IMR-90 (cell line): ENCODE results near the gene REPS1. TPM values are rescaled to one million over a fixed set of nuclear protein-coding genes. Genes with fewer than 3 reads are reported as not detected.

Experiments
- ATAC-seq: fragments of 200-7000 bp; cut with Tn5 transposase; 2 replicates; pipeline ENCODE4 v1.9.1; 2020; ENCODE audit warnings: low read depth, mild to moderate bottlenecking, moderate library complexity
- BruUV-seq: library from RNA; stranded (reverse); fragments of 400-500 nt; replicated peaks from 2 replicates; lab custom pipeline; 2021; lab: Mats Ljungman, UMichigan
- CTCF ChIA-PET: fragments of 300-600 bp; formaldehyde crosslinking; extraction: SDS; loops from one replicate; lab custom pipeline; 2021; ENCODE audit warnings: antibody characterized with exemption; lab: Yijun Ruan, JAX
- POLR2A ChIA-PET: fragments of 300-600 bp; sonication (Branson Sonifier 250); formaldehyde crosslinking; loops from one replicate; lab custom pipeline; 2022; ENCODE audit warnings: antibody characterized with exemption; ENCODE audit not compliant: unreplicated experiment; lab: Charles Lee
- DNase-seq: peaks from one replicate; pipeline ENCODE4 v3.0.0; 2013
- H2AFZ ChIP-seq: replicated peaks from 2 replicates; pipeline ENCODE3; 2013; ENCODE audit warnings: low read length, mild to moderate bottlenecking; ENCODE audit not compliant: poor library complexity
- H2AK5ac ChIP-seq: 2 replicates; pipeline ENCODE4 v1.6.1; 2013; ENCODE audit warnings: low read depth, low read length, inconsistent platforms
- H2AK9ac ChIP-seq: replicated peaks from 2 replicates; pipeline ENCODE3; 2013; ENCODE audit warnings: mild to moderate bottlenecking, low read depth, low read length, moderate library complexity; ENCODE audit not compliant: poor library complexity
- H2BK120ac ChIP-seq: 2 replicates; pipeline ENCODE4 v1.6.1; 2013; ENCODE audit warnings: low read depth, low read length, inconsistent platforms
- H2BK15ac ChIP-seq: 3 replicates; pipeline ENCODE4 v1.6.1; 2013; ENCODE audit warnings: low read depth, low read length, inconsistent platforms
- H2BK20ac ChIP-seq: 2 replicates; pipeline ENCODE4 v1.6.1; 2013; ENCODE audit warnings: low read depth, mild to moderate bottlenecking, inconsistent platforms, low read length, moderate library complexity
- H2BK5ac ChIP-seq: 2 replicates; pipeline ENCODE4 v1.6.1; 2013; ENCODE audit warnings: mild to moderate bottlenecking, low read depth, low read length, inconsistent platforms; ENCODE audit not compliant: poor library complexity, severe bottlenecking
- H3K14ac ChIP-seq: replicated peaks from 2 replicates; pipeline ENCODE4 v1.6.1; 2013; ENCODE audit warnings: low read depth, low read length, inconsistent platforms
- H3K18ac ChIP-seq: 2 replicates; pipeline ENCODE4 v1.6.1; 2013; ENCODE audit warnings: low read depth, low read length, control low read depth
- H3K23ac ChIP-seq: 2 replicates; pipeline ENCODE4 v1.6.1; 2013; ENCODE audit warnings: low read depth, low read length, inconsistent platforms
- H3K27ac ChIP-seq: 2 replicates; pipeline ENCODE4 v1.5.1; 2013; ENCODE audit warnings: mild to moderate bottlenecking, control low read depth, low read length; ENCODE audit not compliant: insufficient read depth
- H3K27me3 ChIP-seq: 2 replicates; pipeline ENCODE4 v1.6.1; 2013; ENCODE audit warnings: low read length; ENCODE audit not compliant: control insufficient read depth, insufficient read depth
- H3K36me3 ChIP-seq: 2 replicates; pipeline ENCODE4 v1.6.1; 2013; ENCODE audit warnings: low read length, mixed read lengths; ENCODE audit not compliant: control insufficient read depth, insufficient read depth
- H3K4ac ChIP-seq: 2 replicates; pipeline ENCODE4 v1.6.1; 2013; ENCODE audit warnings: low read depth, low read length, inconsistent platforms
- H3K4me1 ChIP-seq: 2 replicates; pipeline ENCODE4 v1.6.1; 2013; ENCODE audit warnings: low read length, mixed read lengths; ENCODE audit not compliant: control insufficient read depth, insufficient read depth
- H3K4me2 ChIP-seq: 2 replicates; pipeline ENCODE4 v1.6.1; 2013; ENCODE audit warnings: low read depth, mild to moderate bottlenecking, control low read depth, low read length, moderate library complexity
- H3K4me3 ChIP-seq: 2 replicates; pipeline ENCODE4 v1.5.1; 2013; ENCODE audit warnings: low read depth, mild to moderate bottlenecking, control low read depth, low read length, moderate library complexity; ENCODE audit not compliant: insufficient read depth
- H3K56ac ChIP-seq: 2 replicates; pipeline ENCODE4 v1.6.1; 2013; ENCODE audit warnings: low read length, inconsistent platforms; ENCODE audit not compliant: insufficient read depth; ENCODE audit errors: extremely low read depth
- H3K79me1 ChIP-seq, 2 experiments: 2 replicates each; pipeline ENCODE4 v1.6.1; 2013; ENCODE audit warnings: low read length in 2 of 2, inconsistent platforms in 1 of 2, low read depth in 1 of 2
- H3K9ac ChIP-seq: 2 replicates; pipeline ENCODE4 v1.6.1; 2013; ENCODE audit warnings: low read depth, low read length, control low read depth
- H3K9me1 ChIP-seq: 2 replicates; pipeline ENCODE4 v1.6.1; 2013; ENCODE audit warnings: low read length, inconsistent platforms; ENCODE audit not compliant: insufficient read depth
- H3K9me3 ChIP-seq: 2 replicates; pipeline ENCODE4 v1.6.1; 2013; ENCODE audit warnings: low read length; ENCODE audit not compliant: control insufficient read depth, insufficient read depth
- H4K20me1 ChIP-seq: 2 replicates; pipeline ENCODE4 v1.6.1; 2013; ENCODE audit warnings: low read length, inconsistent platforms; ENCODE audit not compliant: insufficient read depth
- H4K5ac ChIP-seq: 2 replicates; pipeline ENCODE4 v1.6.1; 2013; ENCODE audit warnings: mild to moderate bottlenecking, low read depth, low read length, control low read depth
- H4K8ac ChIP-seq, 2 experiments: 2 replicates each; pipeline ENCODE4 v1.6.1; 2013; ENCODE audit warnings: low read depth in 2 of 2, low read length in 2 of 2, control low read depth in 1 of 2, inconsistent platforms in 1 of 2
- H4K91ac ChIP-seq: 2 replicates; pipeline ENCODE4 v1.6.1; 2013; ENCODE audit warnings: low read depth, low read length, inconsistent platforms; ENCODE audit not compliant: insufficient read depth
- BHLHE40 ChIP-seq: fragments of 150-350 bp; IDR thresholded peaks from 2 replicates; pipeline ENCODE4 v1.6.1; 2016; ENCODE audit warnings: mild to moderate bottlenecking, low read depth, low read length
- CEBPB ChIP-seq: IDR thresholded peaks from 2 replicates; pipeline ENCODE4 v1.6.1; 2012; ENCODE audit warnings: low read depth, low read length, improper control_type of control experiment
- CHD1 ChIP-seq: IDR thresholded peaks from 2 replicates; pipeline ENCODE4 v1.6.1; 2012; ENCODE audit warnings: low read depth, low read length, improper control_type of control experiment
- FOS ChIP-seq: fragments of 150-350 bp; IDR thresholded peaks from 2 replicates; pipeline ENCODE4 v1.6.1; 2016; ENCODE audit warnings: low read depth, low read length
- MAFK ChIP-seq: IDR thresholded peaks from 2 replicates; pipeline ENCODE4 v1.6.1; 2012; ENCODE audit warnings: low read depth, low read length, improper control_type of control experiment
- MAZ ChIP-seq: IDR thresholded peaks from 2 replicates; pipeline ENCODE4 v1.6.1; 2012; ENCODE audit warnings: low read depth, mild to moderate bottlenecking, low read length, improper control_type of control experiment, moderate library complexity, borderline replicate concordance
- MXI1 ChIP-seq: IDR thresholded peaks from 2 replicates; pipeline ENCODE4 v1.6.1; 2012; ENCODE audit warnings: low read depth, mild to moderate bottlenecking, low read length, moderate library complexity, borderline replicate concordance
- NFE2L2 ChIP-seq: fragments of 150-350 bp; IDR thresholded peaks from 2 replicates; pipeline ENCODE4 v1.6.1; 2016; ENCODE audit warnings: low read depth, mild to moderate bottlenecking, low read length
- POLR2A ChIP-seq: IDR thresholded peaks from 2 replicates; pipeline ENCODE4 v1.6.1; 2012; ENCODE audit warnings: mild to moderate bottlenecking, low read depth, low read length
- RAD21 ChIP-seq: IDR thresholded peaks from 2 replicates; pipeline ENCODE4 v1.6.1; 2012; ENCODE audit warnings: low read length, improper control_type of control experiment
- RCOR1 ChIP-seq: IDR thresholded peaks from 2 replicates; pipeline ENCODE4 v1.6.1; 2012; ENCODE audit warnings: mild to moderate bottlenecking, low read length, improper control_type of control experiment; ENCODE audit not compliant: insufficient replicate concordance
- RFX5 ChIP-seq: IDR thresholded peaks from 2 replicates; pipeline ENCODE4 v1.8.0; 2012; ENCODE audit warnings: low read depth, mild to moderate bottlenecking, low read length, moderate library complexity
- SMC3 ChIP-seq: fragments of 150-350 bp; IDR thresholded peaks from 2 replicates; pipeline ENCODE4 v1.6.1; 2016; ENCODE audit warnings: low read depth, mild to moderate bottlenecking, antibody characterized with exemption, low read length, moderate library complexity
- WGBS, 2 experiments: methylation state at CpG; one replicate each; pipeline versions ENCODE4 v1.1.5 to v1.1.7; 2013; ENCODE audit warnings: missing lambda C conversion rate in 2 of 2; ENCODE audit not compliant: insufficient read length in 1 of 2; ENCODE audit errors: extremely low coverage in 2 of 2; 5-methylcytosine and 5-hydroxymethylcytosine counted together
- dilution Hi-C: fragments of 300-500 bp; cut with HindIII; formaldehyde crosslinking; loops from one replicate; pipeline ENCODE4 v1.14.3; 2018; ENCODE audit warnings: low sequenced_read_pairs; ENCODE audit not compliant: unreplicated experiment
- in situ Hi-C: fragments of 300-500 bp; cut with MboI; formaldehyde crosslinking; loops from 3 replicates; pipeline ENCODE4 v1.14.3; 2019; ENCODE audit warnings: low sequenced_read_pairs, inconsistent platforms, mixed read lengths
- intact Hi-C: fragments of 100-400 bp; cut with micrococcal nuclease; formaldehyde crosslinking; loops from 2 replicates; pipeline ENCODE4 v1.10.0; 2022
- polyA plus RNA-seq, 3 experiments: library from polyadenylated mRNA; depleted of rRNA; stranded (reverse); fragments of >200 nt; gene quantifications; 2 replicates each; pipeline ENCODE4 v1.2.3, GENCODE V29; 2012; ENCODE audit warnings: low replicate concordance in 1 of 3
- total RNA-seq: library from RNA; depleted of rRNA; stranded (reverse); fragments of >200 nt; gene quantifications from 2 replicates; pipeline ENCODE4 v1.2.3, GENCODE V29; 2012
- TF ChIP-seq, protein P1 (sequence below): conservative IDR thresholded peaks from 2 replicates; pipeline ENCODE4 v1.5.1; 2012; ENCODE audit warnings: mild to moderate bottlenecking, low read depth, low read length, improper control_type of control experiment
- TF ChIP-seq, protein P2 (sequence below): fragments of 150-350 bp; IDR thresholded peaks from 2 replicates; pipeline ENCODE4 v1.6.1; 2017; ENCODE audit warnings: mild to moderate bottlenecking, antibody characterized with exemption, low read length, low read depth
- TF ChIP-seq, protein P3 (sequence below): fragments of 150-350 bp; IDR thresholded peaks from 2 replicates; pipeline ENCODE4 v1.6.1; 2016; ENCODE audit warnings: low read depth, mild to moderate bottlenecking, low read length, moderate library complexity, borderline replicate concordance

REPS1 gene
- total and polyA plus RNA-seq, 2 of the 4 experiments (the other 2 are of a cell fraction), result 21.9 to 24.2 TPM

DNA sequence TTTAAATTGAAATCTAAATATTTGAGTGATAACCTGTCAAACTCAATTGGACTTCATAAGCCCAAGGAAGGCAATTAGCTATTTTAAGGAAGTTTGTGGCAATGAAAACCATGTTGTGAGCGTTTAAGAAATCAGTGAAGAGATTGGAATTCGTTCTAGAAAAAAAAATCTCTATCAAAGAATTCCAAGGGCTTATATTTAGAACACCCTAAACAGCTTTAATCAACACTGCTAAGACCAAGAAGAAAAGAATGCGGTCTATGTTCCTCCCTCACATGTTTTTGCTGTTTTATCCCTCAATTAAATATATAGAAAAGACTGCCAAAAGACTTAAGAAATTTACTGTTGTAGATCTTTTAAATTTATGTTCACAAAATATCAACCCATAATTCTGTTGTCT is 23.9 kb upstream of the REPS1 start:
- Histone ChIP-seq H3K4ac (no peak overlapping the region), H2BK20ac (no peak overlapping the region), H3K4me3 (no peak overlapping the region), H3K4me2 (no peak overlapping the region), H4K8ac (no peak overlapping the region), H2BK120ac (no peak overlapping the region), H2AK9ac (no peak overlapping the region), H3K18ac (no peak overlapping the region), H3K27me3 (peaks cover 20% of the 10 kb centered on the region), H4K20me1 (no peaks in the 10 kb centered on the region), H2BK15ac (no peak overlapping the region), H3K14ac (no peak overlapping the region), H3K9me1 (no peaks in the 10 kb centered on the region), H3K79me1 (no peaks in the 10 kb centered on the region), H3K27ac (no peak overlapping the region), H2AFZ (no peak overlapping the region), H3K23ac (no peak overlapping the region), H3K9ac (no peak overlapping the region), H4K91ac (no peak overlapping the region), H3K9me3 (no peaks in the 10 kb centered on the region), H2BK5ac (no peak overlapping the region), H3K4me1 (no peaks in the 10 kb centered on the region), H4K5ac (no peak overlapping the region), H3K36me3 (no peaks in the 10 kb centered on the region), H2AK5ac (no peak overlapping the region), H3K56ac (no peak overlapping the region)
- DNase-seq, result no peak
- in situ Hi-C loops, result no loop called here
- ATAC-seq, result no peak
- TF ChIP-seq BHLHE40 (no peak), CHD1 (no peak), MXI1 (no peak), RAD21 (no peak), RFX5 (no peak), FOS (no peak), RCOR1 (no peak), CEBPB (no peak), MAZ (no peak), MAFK (no peak), POLR2A (no peak), NFE2L2 (no peak), SMC3 (no peak)
- TF ChIP-seq, protein P1, sequence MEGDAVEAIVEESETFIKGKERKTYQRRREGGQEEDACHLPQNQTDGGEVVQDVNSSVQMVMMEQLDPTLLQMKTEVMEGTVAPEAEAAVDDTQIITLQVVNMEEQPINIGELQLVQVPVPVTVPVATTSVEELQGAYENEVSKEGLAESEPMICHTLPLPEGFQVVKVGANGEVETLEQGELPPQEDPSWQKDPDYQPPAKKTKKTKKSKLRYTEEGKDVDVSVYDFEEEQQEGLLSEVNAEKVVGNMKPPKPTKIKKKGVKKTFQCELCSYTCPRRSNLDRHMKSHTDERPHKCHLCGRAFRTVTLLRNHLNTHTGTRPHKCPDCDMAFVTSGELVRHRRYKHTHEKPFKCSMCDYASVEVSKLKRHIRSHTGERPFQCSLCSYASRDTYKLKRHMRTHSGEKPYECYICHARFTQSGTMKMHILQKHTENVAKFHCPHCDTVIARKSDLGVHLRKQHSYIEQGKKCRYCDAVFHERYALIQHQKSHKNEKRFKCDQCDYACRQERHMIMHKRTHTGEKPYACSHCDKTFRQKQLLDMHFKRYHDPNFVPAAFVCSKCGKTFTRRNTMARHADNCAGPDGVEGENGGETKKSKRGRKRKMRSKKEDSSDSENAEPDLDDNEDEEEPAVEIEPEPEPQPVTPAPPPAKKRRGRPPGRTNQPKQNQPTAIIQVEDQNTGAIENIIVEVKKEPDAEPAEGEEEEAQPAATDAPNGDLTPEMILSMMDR, result no peak
- TF ChIP-seq, protein P2, sequence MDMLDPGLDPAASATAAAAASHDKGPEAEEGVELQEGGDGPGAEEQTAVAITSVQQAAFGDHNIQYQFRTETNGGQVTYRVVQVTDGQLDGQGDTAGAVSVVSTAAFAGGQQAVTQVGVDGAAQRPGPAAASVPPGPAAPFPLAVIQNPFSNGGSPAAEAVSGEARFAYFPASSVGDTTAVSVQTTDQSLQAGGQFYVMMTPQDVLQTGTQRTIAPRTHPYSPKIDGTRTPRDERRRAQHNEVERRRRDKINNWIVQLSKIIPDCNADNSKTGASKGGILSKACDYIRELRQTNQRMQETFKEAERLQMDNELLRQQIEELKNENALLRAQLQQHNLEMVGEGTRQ, result no peak
- TF ChIP-seq, protein P3, sequence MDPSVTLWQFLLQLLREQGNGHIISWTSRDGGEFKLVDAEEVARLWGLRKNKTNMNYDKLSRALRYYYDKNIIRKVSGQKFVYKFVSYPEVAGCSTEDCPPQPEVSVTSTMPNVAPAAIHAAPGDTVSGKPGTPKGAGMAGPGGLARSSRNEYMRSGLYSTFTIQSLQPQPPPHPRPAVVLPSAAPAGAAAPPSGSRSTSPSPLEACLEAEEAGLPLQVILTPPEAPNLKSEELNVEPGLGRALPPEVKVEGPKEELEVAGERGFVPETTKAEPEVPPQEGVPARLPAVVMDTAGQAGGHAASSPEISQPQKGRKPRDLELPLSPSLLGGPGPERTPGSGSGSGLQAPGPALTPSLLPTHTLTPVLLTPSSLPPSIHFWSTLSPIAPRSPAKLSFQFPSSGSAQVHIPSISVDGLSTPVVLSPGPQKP, result no peak
- dilution Hi-C loops, result no loop called here
- POLR2A ChIA-PET, result no interaction called here
- BruUV-seq, result no TSS peak
- intact Hi-C loops, result no loop called here
- WGBS, 2 experiments, result no CpG with 5 or more reads among the region's 3 CpGs
- CTCF ChIA-PET, result no interaction called here
